Bronchial epithelial cell (primary cell): ENCODE results near the gene SERPINA4. TPM values are rescaled to one million over a fixed set of nuclear protein-coding genes. Genes with fewer than 3 reads are reported as not detected.

Experiments used
- DNase-seq: peaks from one replicate; pipeline ENCODE4 v3.0.0-alpha.2; 2010; ENCODE audit warnings: low read depth
- FAIRE-seq: peaks from 2 replicates; lab custom pipeline; 2011; peaks lifted over from hg19 to GRCh38; lab: Jason Lieb, UNC
- H3K27me3 ChIP-seq: 2 replicates; pipeline ENCODE4 v1.5.1; 2011; ENCODE audit warnings: low read length; ENCODE audit not compliant: control insufficient read depth, insufficient read depth
- H3K36me3 ChIP-seq: 2 replicates; pipeline ENCODE4 v1.5.1; 2011; ENCODE audit warnings: low read length; ENCODE audit not compliant: control insufficient read depth, insufficient read depth
- H3K4me3 ChIP-seq: 2 replicates; pipeline ENCODE4 v1.5.1; 2011; ENCODE audit warnings: mild to moderate bottlenecking, low read depth, low read length, control low read depth
- total RNA-seq: library from RNA; depleted of rRNA; stranded (reverse); fragments of >200 nt; gene quantifications from 2 replicates; pipeline ENCODE4 v1.2.1, GENCODE V29; 2014
- TF ChIP-seq, protein P1 (sequence below): IDR thresholded peaks from 2 replicates; pipeline ENCODE4 v1.5.1; 2011; ENCODE audit warnings: mild to moderate bottlenecking, moderate library complexity, low read length, control low read depth, inconsistent platforms; ENCODE audit not compliant: insufficient read depth, severe bottlenecking

The SERPINA4 gene
- total RNA-seq, 1 donor from 2014 or later = not detected

DNA sequence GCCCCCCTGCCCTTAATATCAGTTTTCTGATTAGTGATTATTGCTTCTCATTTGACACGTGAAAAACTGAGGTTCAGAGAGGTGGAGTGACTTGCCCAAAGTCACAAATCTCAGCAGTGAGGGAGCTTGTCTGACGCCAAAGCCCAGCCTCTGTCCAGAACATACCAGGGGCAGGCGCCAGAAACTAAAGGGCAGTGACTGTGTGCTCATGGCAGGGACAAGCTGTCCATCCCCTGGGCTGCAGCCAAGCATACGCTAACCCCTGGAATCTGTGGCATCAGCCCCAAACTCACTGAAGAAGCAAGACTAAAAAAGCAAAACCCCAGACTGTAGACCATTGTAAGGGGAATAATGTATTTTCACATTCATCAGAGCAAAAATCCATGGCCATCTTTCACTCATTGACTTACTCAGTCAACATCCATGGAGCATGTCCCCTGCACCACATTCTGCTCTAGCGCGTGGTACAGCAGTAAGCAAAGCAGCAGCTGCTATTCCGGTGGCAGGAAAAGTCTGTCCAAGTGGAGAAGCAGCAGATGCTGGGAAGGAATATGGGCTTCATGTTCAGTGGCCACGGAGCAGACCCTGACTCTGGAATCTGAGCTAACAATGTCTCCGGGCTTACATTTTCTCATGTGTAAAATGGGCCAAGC, 1.5 kb upstream of the SERPINA4 start:
- FAIRE-seq (peak; percentile 83), DNase-seq (no peak)
- Histone ChIP-seq H3K4me3 (no peak overlapping the region), H3K36me3 (no peaks in the 10 kb centered on the region), H3K27me3 (no peaks in the 10 kb centered on the region)
- TF ChIP-seq, protein P1, sequence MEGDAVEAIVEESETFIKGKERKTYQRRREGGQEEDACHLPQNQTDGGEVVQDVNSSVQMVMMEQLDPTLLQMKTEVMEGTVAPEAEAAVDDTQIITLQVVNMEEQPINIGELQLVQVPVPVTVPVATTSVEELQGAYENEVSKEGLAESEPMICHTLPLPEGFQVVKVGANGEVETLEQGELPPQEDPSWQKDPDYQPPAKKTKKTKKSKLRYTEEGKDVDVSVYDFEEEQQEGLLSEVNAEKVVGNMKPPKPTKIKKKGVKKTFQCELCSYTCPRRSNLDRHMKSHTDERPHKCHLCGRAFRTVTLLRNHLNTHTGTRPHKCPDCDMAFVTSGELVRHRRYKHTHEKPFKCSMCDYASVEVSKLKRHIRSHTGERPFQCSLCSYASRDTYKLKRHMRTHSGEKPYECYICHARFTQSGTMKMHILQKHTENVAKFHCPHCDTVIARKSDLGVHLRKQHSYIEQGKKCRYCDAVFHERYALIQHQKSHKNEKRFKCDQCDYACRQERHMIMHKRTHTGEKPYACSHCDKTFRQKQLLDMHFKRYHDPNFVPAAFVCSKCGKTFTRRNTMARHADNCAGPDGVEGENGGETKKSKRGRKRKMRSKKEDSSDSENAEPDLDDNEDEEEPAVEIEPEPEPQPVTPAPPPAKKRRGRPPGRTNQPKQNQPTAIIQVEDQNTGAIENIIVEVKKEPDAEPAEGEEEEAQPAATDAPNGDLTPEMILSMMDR = no peak

DNA sequence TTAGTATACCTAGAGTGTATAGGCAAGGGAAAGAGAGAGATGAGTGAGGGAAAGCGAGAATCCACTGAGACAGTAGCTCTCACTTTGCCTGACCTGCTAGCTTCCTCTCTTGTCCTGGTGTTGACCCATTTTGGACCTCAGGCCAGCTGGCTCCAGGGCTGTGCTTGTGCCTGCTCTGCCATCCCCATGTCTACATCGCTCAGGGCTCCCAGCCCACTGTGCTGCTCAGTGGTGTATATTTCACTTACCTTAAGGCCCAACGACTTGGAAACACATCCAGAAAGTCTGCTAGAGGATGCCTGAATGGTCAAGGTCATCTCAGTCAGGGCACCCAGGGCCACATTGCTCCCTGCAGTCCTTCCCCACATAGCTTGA, 964 bp upstream of the SERPINA4 start:
- Histone ChIP-seq H3K27me3 (no peaks in the 10 kb centered on the region), H3K4me3 (no peak overlapping the region), H3K36me3 (no peaks in the 10 kb centered on the region)
- no peak for DNase-seq
- no peak for FAIRE-seq
- TF ChIP-seq, protein P1 = no peak

DNA sequence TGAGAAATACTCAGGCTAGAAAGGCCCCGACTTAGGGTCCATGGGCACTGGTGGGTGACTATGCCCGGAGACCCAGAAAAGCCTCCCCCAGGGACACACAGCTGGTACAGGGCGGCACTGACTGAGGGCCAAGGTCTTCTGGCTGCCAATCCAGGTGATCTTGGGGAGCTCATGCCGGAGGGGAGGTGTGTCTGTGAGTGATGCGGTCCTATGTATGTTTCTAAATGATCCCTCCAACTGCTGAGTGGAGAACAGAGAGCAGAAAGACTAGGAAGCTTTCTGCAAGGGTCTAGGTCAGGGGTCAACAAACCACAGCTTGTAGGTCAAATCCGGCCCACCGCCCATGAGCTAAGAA, 391 bp downstream of the SERPINA4 start:
- FAIRE-seq (no peak), DNase-seq (no peak)
- Histone ChIP-seq H3K36me3 (no peaks in the 10 kb centered on the region), H3K4me3 (no peak overlapping the region), H3K27me3 (no peaks in the 10 kb centered on the region)
- TF ChIP-seq, protein P1 = no peak

DNA sequence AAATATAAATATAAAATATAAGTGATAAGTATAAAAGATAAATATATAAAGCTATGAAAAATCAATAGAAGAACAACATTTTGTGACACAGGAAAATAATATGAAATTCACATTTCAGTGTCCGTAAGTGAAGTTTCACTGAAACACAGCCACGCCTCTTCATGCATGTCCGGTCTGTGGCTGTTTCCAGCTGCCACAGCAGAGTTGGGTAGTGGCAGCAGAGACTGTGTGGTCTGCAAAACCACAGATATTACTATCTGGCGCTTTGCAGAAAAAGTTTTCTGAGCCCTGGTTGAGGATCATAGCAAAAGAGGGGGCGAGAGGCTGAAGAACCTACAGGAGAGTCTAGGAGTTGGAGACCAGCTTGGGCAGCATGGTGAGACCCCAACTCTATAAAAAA, 780 bp downstream of the SERPINA4 start:
- Histone ChIP-seq H3K36me3 (no peaks in the 10 kb centered on the region), H3K27me3 (no peaks in the 10 kb centered on the region), H3K4me3 (no peak overlapping the region)
- FAIRE-seq (no peak), DNase-seq (no peak)
- TF ChIP-seq, protein P1 = no peak

DNA sequence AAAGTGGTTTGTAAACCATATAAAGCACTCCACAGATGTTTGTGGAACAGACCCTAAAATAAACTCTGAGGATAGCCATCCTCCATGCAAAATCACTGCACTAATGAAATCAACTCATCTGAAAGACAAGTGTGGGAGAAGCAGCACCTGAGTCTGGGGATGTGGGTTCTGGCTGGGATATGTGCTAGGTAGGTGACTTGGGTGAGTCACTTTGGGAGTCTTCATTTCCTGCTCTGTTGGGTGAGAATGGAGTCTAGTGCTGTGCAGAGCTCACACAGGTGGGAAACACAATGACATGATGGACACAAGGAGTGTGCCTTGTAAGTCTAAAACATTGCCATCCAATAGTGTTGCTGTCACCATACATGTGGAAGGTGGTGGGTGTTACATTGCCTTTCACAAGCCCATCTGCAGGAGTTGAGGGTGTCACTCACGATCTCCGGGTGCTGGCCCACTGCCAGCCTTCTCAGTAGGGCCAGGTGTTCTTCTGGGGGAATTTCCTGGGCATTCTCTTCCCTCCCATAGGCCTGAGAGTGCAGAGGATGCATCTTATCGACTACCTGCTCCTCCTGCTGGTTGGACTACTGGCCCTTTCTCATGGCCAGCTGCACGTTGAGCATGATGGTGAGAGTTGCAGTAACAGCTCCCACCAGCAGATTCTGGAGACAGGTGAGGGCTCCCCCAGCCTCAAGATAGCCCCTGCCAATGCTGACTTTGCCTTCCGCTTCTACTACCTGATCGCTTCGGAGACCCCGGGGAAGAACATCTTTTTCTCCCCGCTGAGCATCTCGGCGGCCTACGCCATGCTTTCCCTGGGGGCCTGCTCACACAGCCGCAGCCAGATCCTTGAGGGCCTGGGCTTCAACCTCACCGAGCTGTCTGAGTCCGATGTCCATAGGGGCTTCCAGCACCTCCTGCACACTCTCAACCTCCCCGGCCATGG, 2.0 kb downstream of the SERPINA4 start:
- TF ChIP-seq, protein P1 = no peak
- H3K36me3 ChIP-seq = no peaks in the 10 kb centered on the region
- no peak for FAIRE-seq
- H3K27me3 ChIP-seq = no peaks in the 10 kb centered on the region
- DNase-seq = no peak
- no peak overlapping the region for H3K4me3 ChIP-seq
